Endothelial cell of hepatic sinusoid (primary cell): Measurements from ENCODE around the gene YWHAE.
"Not testable (repeated sequence)": the region's sequence is repeated elsewhere in the genome, so short reads cannot be mapped to it uniquely, and the experiment has no call there.

ENCODE experiments used
- in situ Hi-C: cut with HindIII; loops from 2 replicates; pipeline ENCODE4 v1.10.0; 2017; ENCODE audit warnings: low sequenced_read_pairs

The YWHAE gene

DNA sequence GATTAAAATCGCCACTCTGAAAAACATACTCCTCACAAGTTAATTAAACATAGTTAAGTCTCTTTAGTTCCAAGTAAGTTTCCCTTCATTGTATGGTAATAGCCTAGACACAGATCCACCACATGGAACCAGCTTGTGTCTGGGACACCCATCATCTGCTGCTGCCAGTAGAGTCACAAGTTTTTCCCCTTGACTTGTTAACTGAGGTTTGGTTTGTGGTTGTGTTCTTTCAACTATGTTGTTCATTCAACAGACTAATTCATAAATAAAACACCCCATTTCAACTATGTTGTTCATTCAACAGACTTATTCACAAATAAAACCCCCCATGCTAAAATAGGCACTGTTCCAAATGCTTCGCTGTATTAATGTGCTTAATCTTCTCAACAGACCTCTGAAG, 24.4 kb downstream of the YWHAE start:
- in situ Hi-C loops: loop anchor here (5.0 kb wide), 2 partner anchors 72 to 132 kb away; no protein-coding TSS in a partner anchor

DNA sequence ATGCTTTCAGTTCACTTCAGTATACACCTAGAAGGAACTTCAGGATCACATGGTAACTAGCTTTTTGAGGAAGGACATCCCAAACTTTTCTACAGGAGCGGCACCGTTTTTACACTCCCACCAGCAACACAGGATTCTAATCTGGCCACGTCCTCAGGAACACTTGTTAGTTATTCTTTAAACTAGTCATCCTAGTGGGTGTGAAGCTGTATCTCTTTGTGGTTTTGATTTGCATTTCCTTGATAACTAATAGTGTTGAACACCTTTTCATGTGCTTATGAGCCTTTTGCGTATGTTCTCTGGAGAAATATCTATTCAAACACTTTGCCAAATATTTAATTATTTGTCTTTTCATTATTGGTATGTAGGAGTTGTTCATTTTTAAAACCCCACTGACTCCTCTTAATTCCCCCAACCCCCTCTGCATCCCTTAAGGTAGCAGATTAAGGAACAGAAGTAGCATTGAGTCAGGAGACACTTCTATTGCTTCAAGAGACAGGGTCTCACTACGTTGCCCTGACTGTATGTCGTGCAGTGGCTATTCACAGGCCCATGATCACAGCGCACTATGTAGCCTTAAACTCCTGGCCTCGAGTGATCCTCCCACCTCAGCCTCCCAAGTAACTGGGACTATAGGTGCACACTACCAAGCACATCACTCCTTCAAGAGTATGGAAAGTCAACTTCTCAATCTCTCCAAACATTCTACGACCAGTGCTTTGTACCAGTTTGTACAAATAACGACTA, 25.4 kb downstream of the YWHAE start:
- in situ Hi-C loops: loop anchor here (5.0 kb wide), 2 partner anchors 73 to 133 kb away; no protein-coding TSS in a partner anchor

GRCh38 chr17:1373707-1374237, 26.2 kb downstream of the YWHAE start:
- in situ Hi-C loops: no loop called here

DNA sequence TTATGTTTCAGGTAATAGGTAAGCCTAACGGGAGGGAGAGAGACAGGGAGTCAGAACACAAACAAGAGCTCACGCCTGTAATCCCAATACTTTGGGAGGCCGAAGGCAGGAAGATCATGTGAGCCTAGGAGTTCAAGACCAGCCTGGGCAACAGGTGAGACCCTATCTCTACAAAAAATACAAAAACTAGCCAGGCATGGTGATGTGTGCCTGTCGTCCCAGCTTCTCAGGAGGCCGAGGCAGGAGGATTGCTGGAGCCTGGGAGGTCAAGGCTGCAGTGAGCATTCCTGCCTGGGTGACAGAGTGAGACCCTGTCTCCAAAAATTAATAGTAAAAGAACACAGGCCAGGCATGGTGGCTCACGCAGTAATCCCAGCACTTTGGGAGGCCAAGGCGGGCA, 27.4 kb downstream of the YWHAE start:
- in situ Hi-C loops: no loop called here

- in situ Hi-C loops: no loop called here
Measured at GRCh38 chr17:1371893-1372590, 28.0 kb downstream of the YWHAE start.

DNA sequence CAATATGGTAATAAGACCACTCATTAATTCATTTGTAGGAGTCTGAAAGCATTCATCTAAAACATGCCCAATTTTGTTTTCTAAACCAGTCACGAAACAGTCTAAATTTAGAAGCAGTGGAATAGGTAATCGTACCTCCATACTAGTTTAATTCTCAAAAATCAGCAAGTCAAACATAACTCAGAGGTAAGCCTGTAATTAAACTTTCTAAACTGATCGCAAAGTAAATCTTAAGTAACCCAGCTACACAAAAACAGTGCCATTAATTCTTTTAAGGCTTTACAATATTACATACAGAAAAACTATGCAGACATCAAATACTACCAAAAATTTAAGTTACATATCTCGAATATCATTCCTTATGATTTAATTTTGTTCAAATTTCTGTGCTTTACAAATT, 31.4 kb downstream of the YWHAE start:
- in situ Hi-C loops: no loop called here

DNA sequence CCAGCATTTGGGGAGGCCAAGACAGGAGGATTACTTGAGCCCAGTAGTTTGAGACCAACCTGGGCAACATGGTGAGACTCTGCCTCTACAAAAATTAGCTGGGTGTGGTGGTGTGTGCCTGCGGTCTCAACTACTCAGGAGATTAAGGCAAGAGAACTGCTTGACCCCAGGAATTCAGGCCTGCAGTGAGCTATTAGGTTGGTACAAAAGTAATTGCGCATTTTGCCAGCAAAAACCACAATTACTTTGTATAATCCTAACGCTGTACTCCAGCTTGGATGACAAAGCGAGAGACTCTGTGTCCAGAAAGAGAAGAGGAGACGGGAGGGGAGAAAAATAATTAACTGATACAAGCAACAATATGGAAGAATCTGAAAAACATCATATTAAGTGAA, 32.7 kb downstream of the YWHAE start:
- in situ Hi-C loops: no loop called here

- in situ Hi-C loops: no loop called here
Measured at GRCh38 chr17:1366234-1366633, 33.8 kb downstream of the YWHAE start.

DNA sequence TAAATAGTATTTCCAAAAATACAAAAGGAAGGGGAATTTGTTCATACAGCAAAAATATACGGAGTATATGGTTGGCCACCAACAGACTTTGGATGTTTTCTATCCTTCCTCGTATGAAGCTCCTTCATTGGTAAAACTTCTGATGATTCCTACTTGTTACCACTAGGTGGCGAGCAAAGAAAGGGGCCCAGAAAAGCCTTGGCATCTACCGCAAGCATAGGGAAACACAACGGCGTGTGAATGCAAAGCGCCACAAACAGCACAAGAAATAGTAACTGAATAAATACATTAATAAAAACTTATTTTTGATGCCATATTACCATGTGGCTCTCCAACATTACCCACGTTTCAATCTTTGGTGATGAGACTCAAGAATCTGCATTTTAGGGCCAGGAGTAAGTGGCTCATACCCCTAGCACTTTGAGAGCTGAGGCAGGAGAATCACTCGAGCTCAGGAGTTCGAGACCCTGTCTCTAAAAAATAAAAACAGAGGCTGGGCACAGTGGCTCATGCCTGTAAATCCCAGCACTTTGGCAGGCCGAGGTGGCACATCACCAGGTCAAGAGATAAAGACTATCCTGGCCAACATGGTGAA, 34.5 kb downstream of the YWHAE start:
- in situ Hi-C loops: no loop called here

DNA sequence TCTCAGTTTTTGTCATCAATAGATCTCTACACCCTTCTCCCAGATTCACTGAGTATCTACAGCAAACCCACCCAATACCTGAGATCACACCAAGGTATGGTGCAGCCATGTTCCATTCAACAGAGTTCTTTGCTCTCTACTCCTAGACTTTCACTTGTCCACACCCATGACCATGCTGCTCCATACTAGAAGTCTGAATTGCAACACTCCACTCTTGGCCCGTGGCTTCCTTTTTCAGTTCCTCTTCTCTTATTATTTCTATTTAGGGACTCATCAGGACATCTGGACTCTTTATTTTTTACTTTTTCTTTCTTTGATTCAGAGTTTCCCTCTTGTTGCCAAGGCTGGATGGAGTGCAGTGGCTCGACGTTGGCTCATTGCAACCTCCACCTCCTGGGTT, 37.1 kb downstream of the YWHAE start:
- in situ Hi-C loops: no loop called here

GRCh38 chr17:1362065-1362848, 37.8 kb downstream of the YWHAE start:
- in situ Hi-C loops: no loop called here

GRCh38 chr17:1360975-1361374, 39.0 kb downstream of the YWHAE start:
- in situ Hi-C loops: no loop called here

- in situ Hi-C loops: not testable (repeated sequence)
Measured at GRCh38 chr17:1360315-1360714, 39.7 kb downstream of the YWHAE start.

- in situ Hi-C loops: no loop called here
Measured at GRCh38 chr17:1354030-1354429, 46.0 kb downstream of the YWHAE start.

GRCh38 chr17:1352530-1352929, 47.5 kb downstream of the YWHAE start:
- in situ Hi-C loops: not testable (repeated sequence)

DNA sequence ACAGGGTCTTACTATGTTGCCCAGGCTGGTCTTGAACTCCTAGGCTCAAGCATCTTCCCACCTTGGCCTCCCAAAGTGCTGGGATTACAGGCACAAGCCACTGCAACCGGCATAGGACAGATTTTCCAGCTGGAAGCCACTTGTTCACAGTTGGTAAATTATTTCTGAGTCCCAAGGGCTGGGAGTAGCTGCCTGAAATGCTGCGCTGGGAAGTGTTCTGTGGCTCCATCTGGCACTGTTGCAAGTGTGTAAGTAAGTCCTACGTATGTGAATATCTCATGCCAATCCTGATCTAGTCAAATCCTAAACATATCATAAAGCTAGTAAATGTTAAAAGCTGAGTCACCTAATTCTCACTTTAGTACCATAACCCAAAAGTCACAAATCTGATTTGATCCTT, 48.1 kb downstream of the YWHAE start:
- in situ Hi-C loops: no loop called here

GRCh38 chr17:1351275-1351674, 48.7 kb downstream of the YWHAE start:
- in situ Hi-C loops: no loop called here

DNA sequence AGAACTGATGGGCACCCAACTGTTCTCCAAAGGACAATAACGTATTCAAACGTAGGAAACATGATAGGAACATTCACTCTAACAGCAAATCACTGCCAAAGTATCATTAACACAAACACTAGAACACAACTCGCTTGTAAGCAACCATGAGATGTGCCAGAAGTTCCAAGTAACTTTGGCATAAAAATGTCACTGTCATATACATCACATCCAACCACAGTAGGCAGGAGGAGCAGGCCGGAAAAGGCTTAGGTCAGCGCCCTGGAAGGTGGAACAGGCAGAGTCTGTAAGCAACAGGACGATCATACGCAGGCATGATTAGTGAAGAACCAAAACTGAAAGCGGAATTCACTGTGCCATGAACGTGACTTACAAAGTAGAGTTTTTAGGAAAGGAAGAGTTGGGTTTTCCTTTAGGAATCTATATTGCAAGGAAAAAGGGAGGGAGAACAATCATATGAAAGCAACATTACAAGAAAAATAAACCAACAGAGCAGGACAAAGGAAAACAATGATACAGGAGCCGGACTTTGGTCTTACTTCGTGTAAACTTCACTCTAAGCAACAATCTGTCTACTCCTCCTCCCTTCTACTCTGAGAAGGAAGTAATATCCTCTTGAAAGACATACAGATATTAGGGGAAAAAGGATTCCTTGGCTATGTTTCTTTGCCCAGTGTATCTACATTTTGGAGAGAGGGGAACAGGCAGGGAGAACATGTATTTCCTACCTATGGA, 52.3 kb downstream of the YWHAE start:
- in situ Hi-C loops: no loop called here

- in situ Hi-C loops: no loop called here
Measured at GRCh38 chr17:1344521-1344920, 55.5 kb downstream of the YWHAE start.

- in situ Hi-C loops: no loop called here
Measured at GRCh38 chr17:1343554-1343953, 56.5 kb downstream of the YWHAE start.
